Pancreas (tissue), 10 donors: ENCODE data around the gene BMP15. TPM values are rescaled to one million over a fixed set of nuclear protein-coding genes. Genes with fewer than 3 reads are reported as not detected.

Experiments used
- ATAC-seq, 4 donors: fragments of 200-7000 bp; cut with Tn5 transposase; one replicate each; pipeline versions ENCODE4 v1.8.0 to v1.9.1; 2020; ENCODE audit warnings: mild to moderate bottlenecking in 4 of 4, moderate library complexity in 4 of 4
- DNase-seq, 6 donors: peaks; one replicate each; pipeline ENCODE4 v3.0.0-alpha.2; 2020
- FAIRE-seq: peaks from 2 replicates; lab custom pipeline; 2012; peaks lifted over from hg19 to GRCh38; lab: Jason Lieb, UNC
- H3K27ac ChIP-seq, 4 donors: fragments of 200-600 bp; sonication (generic); 1 replicate in 3 of 4; 2 replicates in 1 of 4; pipeline versions ENCODE4 v1.5.0 to v1.8.0; 2020
- H3K27me3 ChIP-seq, 4 donors: fragments of 200-600 bp; one replicate each; pipeline ENCODE4 v1.8.0; 2021
- H3K36me3 ChIP-seq, 3 donors: fragments of 200-600 bp; sonication (generic) in 1 of 3; one replicate each; pipeline versions ENCODE4 v1.5.0 to v1.8.0; 2020 to 2021
- H3K4me1 ChIP-seq, 3 donors: fragments of 200-600 bp; one replicate each; pipeline ENCODE4 v1.8.0; 2021
- H3K4me3 ChIP-seq, 4 donors: fragments of 200-600 bp; sonication (generic) in 2 of 4; one replicate each; pipeline versions ENCODE4 v1.5.0 to v1.8.0; 2020 to 2021
- H3K9me3 ChIP-seq, 4 donors: fragments of 200-600 bp; one replicate each; pipeline ENCODE4 v1.8.0; 2021
- CTCF ChIP-seq, 4 donors: fragments of 200-600 bp; sonication (generic) in 3 of 4; IDR thresholded peaks; one replicate each; pipeline versions ENCODE4 v1.5.0 to v1.8.0; 2021; ENCODE audit warnings: antibody characterized with exemption in 4 of 4
- WGBS, 2 donors: extraction: QIAGEN DNeasy Blood & Tissue Kit; methylation state at CpG; one replicate each; pipeline ENCODE4 v1.1.7; 2013; 5-methylcytosine and 5-hydroxymethylcytosine counted together
- intact Hi-C, 3 donors: fragments of 100-400 bp; cut with DNase I; formaldehyde crosslinking; loops; one replicate each; pipeline versions ENCODE4 v1.11.1 to v1.14.2; 2022
- polyA plus RNA-seq, 2 donors: library from polyadenylated mRNA; stranded (reverse); fragments of 200-250 nt; gene quantifications; one replicate each; pipeline ENCODE4 v1.2.3, GENCODE V29; 2013
- total RNA-seq, 6 donors: library from RNA; stranded (reverse); fragmentation: NEBNext Ultra II Directional in 4 of 6; extraction: Animal tissue kit (Norgen Biotek cat#: 25700) in 4 of 6; gene quantifications; one replicate each; pipeline versions ENCODE4 v1.2.1 to v1.2.4, GENCODE V29; 2021 to 2023
- donor health status: healthy with polysubstance abuse.
- donor health status: DM: no; HTN: no; CAD: no; lungs with moderate emphysema.
- donor health status: DM: no; HTN: no; CAD: no.
- donor health status: control.
- donor health status: control.
- donor health status: Bipolar disorder and iron deficiency.
- donor health status: DM: yes; HTN: yes; CAD: no.
- donor health status: DM: no; HTN: no; CAD: no.
- donor health status: DM: no; HTN: no; CAD: no.
- donor health status: DM: yes; HTN: yes; CAD: no.

Gene BMP15
- not detected for total RNA-seq
- polyA plus RNA-seq = not detected

DNA sequence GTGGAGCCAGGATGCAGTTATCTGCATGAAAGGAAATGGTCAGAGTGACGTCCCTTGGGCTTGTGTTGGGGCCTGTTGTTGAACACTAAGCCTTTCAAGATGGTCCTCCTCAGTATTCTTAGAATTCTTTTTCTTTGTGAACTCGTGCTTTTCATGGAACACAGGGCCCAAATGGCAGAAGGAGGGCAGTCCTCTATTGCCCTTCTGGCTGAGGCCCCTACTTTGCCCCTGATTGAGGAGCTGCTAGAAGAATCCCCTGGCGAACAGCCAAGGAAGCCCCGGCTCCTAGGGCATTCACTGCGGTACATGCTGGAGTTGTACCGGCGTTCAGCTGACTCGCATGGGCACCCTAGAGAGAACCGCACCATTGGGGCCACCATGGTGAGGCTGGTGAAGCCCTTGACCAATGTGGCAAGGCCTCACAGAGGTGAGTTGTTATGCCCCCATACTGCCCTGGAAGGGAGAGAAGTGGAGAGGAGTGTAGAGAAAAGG is at the start of gene BMP15:
Gene BMP15 (plus strand): TSS at position 51 of the 492 bp plus-strand sequence. CDS start 49 bp downstream, at position 100.
- Histone ChIP-seq H3K36me3 (no peaks in the 10 kb centered on the region), H3K4me1 (no peaks in the 10 kb centered on the region), H3K27ac (no peak within 1 kb of the TSS), H3K27me3 (peaks cover 0 to 9% (median 0%) of the 10 kb centered on the region in 4 donors), H3K4me3 (no peak within 1 kb of the TSS), H3K9me3 (no peaks in the 10 kb centered on the region)
- peak in 1 of 6 donors; percentile 51 for DNase-seq
- ATAC-seq = no peak
- intact Hi-C loops = no loop called here
- WGBS, 2 donors = 80% methylated on average over 9 of the region's 9 CpGs
- TF ChIP-seq CTCF (IDR thresholded peaks at IDR 0.05) = no peak
- FAIRE-seq = no peak

DNA sequence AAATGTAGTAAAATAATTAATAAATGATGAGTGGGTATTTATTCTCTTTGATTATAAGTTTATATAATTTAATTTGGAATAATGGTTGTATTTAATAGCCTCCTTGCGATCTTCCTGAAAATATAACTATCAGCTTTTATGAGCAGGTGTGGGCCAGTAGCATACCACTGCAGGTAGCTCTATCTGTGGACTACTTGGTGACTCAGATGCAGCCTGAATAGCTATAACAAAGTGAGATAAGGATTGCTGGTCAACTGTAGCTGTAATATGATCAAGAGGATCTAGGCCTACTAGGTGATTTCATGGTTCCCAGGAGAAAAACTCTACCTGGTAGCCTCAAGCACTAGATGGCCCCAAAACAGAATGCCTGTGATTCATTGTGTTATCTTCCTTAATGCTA is 47.1 kb upstream of the BMP15 start:
- no peak for DNase-seq
- no peak for TF ChIP-seq CTCF (IDR thresholded peaks at IDR 0.05)
- Histone ChIP-seq H3K36me3 (no peaks in the 10 kb centered on the region), H3K9me3 (no peaks in the 10 kb centered on the region), H3K27ac (no peak overlapping the region), H3K4me3 (no peak overlapping the region), H3K27me3 (peaks cover 0 to 3% (median 0%) of the 10 kb centered on the region in 4 donors), H3K4me1 (no peaks in the 10 kb centered on the region)
- 82 to 98% methylated on average over 1 of the region's 1 CpG for WGBS, 2 donors
- no peak for FAIRE-seq
- intact Hi-C loops = no loop called here
- ATAC-seq = no peak

DNA sequence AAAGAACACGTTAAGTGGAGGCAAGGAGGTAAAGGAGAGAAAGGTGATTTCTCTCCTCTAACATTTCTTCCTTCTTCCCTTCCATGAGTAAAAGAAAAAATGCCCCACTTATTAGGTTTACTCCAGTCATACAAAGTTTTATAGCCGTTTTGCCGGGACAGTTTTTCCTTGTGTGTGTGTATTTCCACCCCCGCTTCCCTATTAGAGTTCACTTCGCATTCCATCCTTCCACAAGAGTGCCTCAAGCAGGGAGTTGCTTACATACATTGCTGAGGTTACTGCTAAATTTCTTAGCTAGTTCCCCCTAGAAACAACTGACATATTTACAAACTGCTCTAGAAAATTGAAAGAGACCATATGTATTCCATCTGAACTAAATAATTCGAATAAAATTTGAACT is 45.2 kb upstream of the BMP15 start:
- Histone ChIP-seq H3K4me3 (no peak overlapping the region), H3K27me3 (peaks cover 0 to 4% (median 0%) of the 10 kb centered on the region in 4 donors), H3K27ac (no peak overlapping the region), H3K4me1 (no peaks in the 10 kb centered on the region), H3K9me3 (no peaks in the 10 kb centered on the region), H3K36me3 (no peaks in the 10 kb centered on the region)
- TF ChIP-seq CTCF (IDR thresholded peaks at IDR 0.05) = no peak
- intact Hi-C loops = no loop called here
- ATAC-seq (no peak), FAIRE-seq (no peak), DNase-seq (no peak)
- 55 to 70% methylated on average over 6 of the region's 6 CpGs for WGBS, 2 donors

DNA sequence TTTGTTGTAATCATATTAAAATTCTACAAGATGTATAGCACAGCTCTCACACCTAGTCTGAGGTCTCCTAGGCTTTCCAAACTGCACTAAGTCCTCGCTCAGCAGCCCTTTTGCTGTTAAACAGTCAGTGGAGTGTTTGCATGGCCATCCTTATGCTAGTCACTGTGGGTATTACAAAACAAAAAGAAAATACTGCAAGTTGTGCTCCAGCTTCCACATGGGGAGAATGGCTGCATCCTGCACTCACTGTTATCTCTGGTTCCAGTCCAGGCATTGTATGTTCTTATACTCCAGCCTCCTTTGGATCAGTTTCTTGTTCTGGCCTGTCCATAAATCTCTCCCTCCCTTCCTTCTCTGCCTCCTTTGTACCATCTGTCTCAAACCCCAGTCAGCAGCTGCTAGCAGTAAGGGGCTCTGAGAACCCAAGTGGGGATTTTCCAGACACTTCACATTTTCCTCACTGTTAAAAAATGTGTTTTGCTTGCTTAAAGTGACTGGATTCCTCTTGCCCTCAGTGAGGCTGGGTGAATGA is 38.5 kb upstream of the BMP15 start:
- WGBS, 2 donors = 54 to 80% methylated on average over 1 of the region's 1 CpG
- no peak for ATAC-seq
- intact Hi-C loops = no loop called here

More for the DNA sequence above, 38.5 kb upstream of the BMP15 start:
- no peaks in the 10 kb centered on the region for H3K9me3 ChIP-seq
- TF ChIP-seq CTCF (IDR thresholded peaks at IDR 0.05) = no peak
- no peaks in the 10 kb centered on the region for H3K4me1 ChIP-seq
- no peak overlapping the region for H3K27ac ChIP-seq
- no peak for FAIRE-seq
- no peak overlapping the region for H3K4me3 ChIP-seq
- H3K36me3 ChIP-seq = no peaks in the 10 kb centered on the region
- DNase-seq = no peak
- peaks cover 0 to 13% (median 0%) of the 10 kb centered on the region in 4 donors for H3K27me3 ChIP-seq
